MM.1S (cell line): Measurements from ENCODE around the gene CHPF.

Experiments used
- DNase-seq: peaks from one replicate; pipeline ENCODE4 v3.0.0-alpha.2; 2015
- H2AFZ ChIP-seq: fragments of 300-600 bp; sonication (generic); 2 replicates; pipeline ENCODE4 v1.6.0; 2016; ENCODE audit warnings: antibody characterized with exemption, low read length
- H3F3A ChIP-seq: fragments of 300-600 bp; sonication (generic); 2 replicates; pipeline ENCODE4 v1.6.1; 2016; ENCODE audit warnings: mild to moderate bottlenecking, antibody characterized with exemption, low read length, moderate library complexity, mixed read lengths; ENCODE audit not compliant: insufficient read depth
- H3K27ac ChIP-seq: fragments of 300-600 bp; sonication (generic); 2 replicates; pipeline ENCODE4 v1.5.1; 2016; ENCODE audit warnings: mild to moderate bottlenecking, low read length
- H3K27me3 ChIP-seq: fragments of 300-600 bp; sonication (generic); replicated peaks from 2 replicates; pipeline ENCODE4 v1.6.0; 2016; ENCODE audit warnings: low read length; ENCODE audit not compliant: insufficient read depth
- H3K36me3 ChIP-seq: fragments of 300-600 bp; sonication (generic); replicated peaks from 2 replicates; pipeline ENCODE4 v1.6.1; 2016; ENCODE audit warnings: mild to moderate bottlenecking, low read length, mixed read lengths; ENCODE audit not compliant: insufficient read depth
- H3K4me1 ChIP-seq: fragments of 300-600 bp; sonication (generic); 2 replicates; pipeline ENCODE4 v1.6.1; 2016; ENCODE audit warnings: low read length, mixed read lengths
- H3K4me2 ChIP-seq: fragments of 300-600 bp; sonication (generic); 2 replicates; pipeline ENCODE4 v1.6.0; 2016; ENCODE audit warnings: low read depth, low read length
- H3K4me3 ChIP-seq: fragments of 300-600 bp; sonication (generic); 2 replicates; pipeline ENCODE4 v1.5.1; 2016; ENCODE audit warnings: low read length, mixed read lengths
- H3K79me2 ChIP-seq: fragments of 300-600 bp; sonication (generic); 2 replicates; pipeline ENCODE4 v1.6.1; 2016; ENCODE audit warnings: mixed run types, low read length, mixed read lengths
- H3K9ac ChIP-seq: fragments of 300-600 bp; sonication (generic); 2 replicates; pipeline ENCODE4 v1.6.1; 2016; ENCODE audit warnings: low read length, mixed read lengths
- H3K9me2 ChIP-seq: fragments of 300-600 bp; sonication (generic); replicated peaks from 2 replicates; pipeline ENCODE4 v1.6.1; 2016; ENCODE audit warnings: mild to moderate bottlenecking, low read length, mixed read lengths; ENCODE audit not compliant: insufficient read depth
- H3K9me3 ChIP-seq: fragments of 300-600 bp; sonication (generic); replicated peaks from 2 replicates; pipeline ENCODE4 v1.6.1; 2016; ENCODE audit warnings: mild to moderate bottlenecking, low read length, mixed read lengths; ENCODE audit not compliant: insufficient read depth
- H4K20me1 ChIP-seq: fragments of 300-600 bp; sonication (generic); 2 replicates; pipeline ENCODE4 v1.6.1; 2016; ENCODE audit warnings: mild to moderate bottlenecking, low read length, moderate library complexity, mixed read lengths; ENCODE audit not compliant: insufficient read depth
- EZH2 ChIP-seq: fragments of 300-600 bp; sonication (generic); optimal IDR thresholded peaks from 2 replicates; pipeline ENCODE3; 2017; ENCODE audit warnings: low read depth, mild to moderate bottlenecking, antibody characterized with exemption, low read length, mixed read lengths
- EZH2phosphoT487 ChIP-seq: fragments of 300-600 bp; sonication (generic); IDR thresholded peaks from 2 replicates; pipeline ENCODE4 v1.6.1; 2018; ENCODE audit warnings: antibody characterized with exemption, low read length
- TF ChIP-seq, protein P1 (sequence below): fragments of 300-600 bp; sonication (generic); IDR thresholded peaks from 2 replicates; pipeline ENCODE4 v1.5.1; 2016; ENCODE audit warnings: antibody characterized with exemption, low read length, mixed read lengths

Gene CHPF

GRCh38 chr2:219547621-219548020 is 4.0 kb upstream of the CHPF start:
- no peaks in the 10 kb centered on the region for H3K27me3 ChIP-seq
- no peak overlapping the region for H3K27ac ChIP-seq
- H3K9me3 ChIP-seq: no peaks in the 10 kb centered on the region
- H3K36me3 ChIP-seq: no peaks in the 10 kb centered on the region
- no peak for DNase-seq
- no peak overlapping the region for H3K4me2 ChIP-seq
- no peaks in the 10 kb centered on the region for H3K9me2 ChIP-seq
- no peaks in the 10 kb centered on the region for H3K79me2 ChIP-seq
- H2AFZ ChIP-seq: no peak overlapping the region
- H3K4me3 ChIP-seq: no peak overlapping the region
- TF ChIP-seq EZH2phosphoT487 (no peak), EZH2 (no peak)
- TF ChIP-seq, protein P1, sequence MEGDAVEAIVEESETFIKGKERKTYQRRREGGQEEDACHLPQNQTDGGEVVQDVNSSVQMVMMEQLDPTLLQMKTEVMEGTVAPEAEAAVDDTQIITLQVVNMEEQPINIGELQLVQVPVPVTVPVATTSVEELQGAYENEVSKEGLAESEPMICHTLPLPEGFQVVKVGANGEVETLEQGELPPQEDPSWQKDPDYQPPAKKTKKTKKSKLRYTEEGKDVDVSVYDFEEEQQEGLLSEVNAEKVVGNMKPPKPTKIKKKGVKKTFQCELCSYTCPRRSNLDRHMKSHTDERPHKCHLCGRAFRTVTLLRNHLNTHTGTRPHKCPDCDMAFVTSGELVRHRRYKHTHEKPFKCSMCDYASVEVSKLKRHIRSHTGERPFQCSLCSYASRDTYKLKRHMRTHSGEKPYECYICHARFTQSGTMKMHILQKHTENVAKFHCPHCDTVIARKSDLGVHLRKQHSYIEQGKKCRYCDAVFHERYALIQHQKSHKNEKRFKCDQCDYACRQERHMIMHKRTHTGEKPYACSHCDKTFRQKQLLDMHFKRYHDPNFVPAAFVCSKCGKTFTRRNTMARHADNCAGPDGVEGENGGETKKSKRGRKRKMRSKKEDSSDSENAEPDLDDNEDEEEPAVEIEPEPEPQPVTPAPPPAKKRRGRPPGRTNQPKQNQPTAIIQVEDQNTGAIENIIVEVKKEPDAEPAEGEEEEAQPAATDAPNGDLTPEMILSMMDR: no peak
- H3K9ac ChIP-seq: no peak overlapping the region
- peaks cover 8% of the 10 kb centered on the region for H3F3A ChIP-seq
- H4K20me1 ChIP-seq: no peaks in the 10 kb centered on the region
- H3K4me1 ChIP-seq: 0 out of 2 replicates have a peak, but pooled peaks cover 4% of the 10 kb centered on the region

- no peak overlapping the region for H3K27ac ChIP-seq
- H3K4me2 ChIP-seq: no peak overlapping the region
- no peak overlapping the region for H2AFZ ChIP-seq
- no peaks in the 10 kb centered on the region for H3K27me3 ChIP-seq
- H3K4me3 ChIP-seq: no peak overlapping the region
- 0 out of 2 replicates have a peak, but pooled peaks cover 4% of the 10 kb centered on the region for H3K4me1 ChIP-seq
- no peak for TF ChIP-seq EZH2
- no peak for TF ChIP-seq EZH2phosphoT487
- TF ChIP-seq, protein P1: no peak
- no peak for DNase-seq
- H3F3A ChIP-seq: peaks cover 9% of the 10 kb centered on the region
- H3K36me3 ChIP-seq: no peaks in the 10 kb centered on the region
- no peaks in the 10 kb centered on the region for H3K9me3 ChIP-seq
- peaks cover 8% of the 10 kb centered on the region for H3K79me2 ChIP-seq
- H4K20me1 ChIP-seq: no peaks in the 10 kb centered on the region
- H3K9me2 ChIP-seq: no peaks in the 10 kb centered on the region
- no peak overlapping the region for H3K9ac ChIP-seq
Measured at GRCh38 chr2:219545943-219546352, 2.3 kb upstream of the CHPF start.

DNA sequence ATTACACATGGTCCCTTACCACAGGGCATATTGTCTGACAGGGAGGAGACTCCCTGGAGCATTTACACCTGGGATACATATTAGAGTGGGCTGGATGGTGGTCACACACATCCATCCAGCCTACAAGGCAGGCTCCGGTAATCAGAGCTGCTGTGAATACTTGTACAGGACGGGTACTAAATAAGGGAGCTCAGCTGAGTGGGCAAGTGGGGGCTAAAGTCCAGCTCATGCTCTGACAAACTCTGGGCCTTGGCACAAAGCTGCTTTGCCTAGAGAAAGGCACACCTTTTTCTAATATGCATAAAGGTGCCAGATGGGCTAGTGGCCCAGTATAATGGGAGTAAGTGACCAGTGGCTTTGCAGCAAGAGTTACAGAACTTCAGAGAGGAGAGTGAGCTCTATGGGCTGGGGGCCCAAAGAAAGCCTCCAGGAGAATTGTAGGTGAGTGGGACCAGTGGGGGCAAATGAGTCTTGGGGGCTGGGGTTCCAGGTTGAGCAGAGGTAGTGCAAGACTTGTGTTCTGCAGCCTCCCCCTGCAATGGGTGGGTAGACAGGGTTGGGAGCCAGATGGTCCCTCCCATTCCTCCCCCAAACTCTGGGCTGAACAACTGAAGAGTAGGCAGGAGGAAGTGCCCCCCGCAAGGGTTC is 1.8 kb upstream of the CHPF start:
- Histone ChIP-seq H3K4me2 (no peak overlapping the region), H3K4me3 (no peak overlapping the region), H3K9me3 (no peaks in the 10 kb centered on the region), H3K27ac (no peak overlapping the region), H3K9me2 (no peaks in the 10 kb centered on the region), H4K20me1 (no peaks in the 10 kb centered on the region), H3K9ac (no peak overlapping the region), H2AFZ (no peak overlapping the region), H3K79me2 (peaks cover 11% of the 10 kb centered on the region), H3F3A (peaks cover 9% of the 10 kb centered on the region), H3K4me1 (0 out of 2 replicates have a peak, but pooled peaks cover 4% of the 10 kb centered on the region), H3K27me3 (no peaks in the 10 kb centered on the region), H3K36me3 (no peaks in the 10 kb centered on the region)
- DNase-seq: no peak
- TF ChIP-seq, protein P1: no peak
- TF ChIP-seq EZH2phosphoT487 (no peak), EZH2 (no peak)
